HG03354 (cell line): ENCODE data around the gene FAM98C.
"Not testable (repeated sequence)": the region's sequence is repeated elsewhere in the genome, so short reads cannot be mapped to it uniquely, and the experiment has no call there.

Experiments used
- ATAC-seq: cut with Tn5 transposase; IDR thresholded peaks from one replicate; pipeline ENCODE4 v1.9.1; 2021; ENCODE audit warnings: mild to moderate bottlenecking; ENCODE audit not compliant: unreplicated experiment, poor library complexity, severe bottlenecking

Gene FAM98C

GRCh38 chr19:38421856-38422255 lies 19.0 kb downstream of the FAM98C start:
- no peak for ATAC-seq

- no peak for ATAC-seq
Observed at GRCh38 chr19:38422438-38422837, 19.5 kb downstream of the FAM98C start.

DNA sequence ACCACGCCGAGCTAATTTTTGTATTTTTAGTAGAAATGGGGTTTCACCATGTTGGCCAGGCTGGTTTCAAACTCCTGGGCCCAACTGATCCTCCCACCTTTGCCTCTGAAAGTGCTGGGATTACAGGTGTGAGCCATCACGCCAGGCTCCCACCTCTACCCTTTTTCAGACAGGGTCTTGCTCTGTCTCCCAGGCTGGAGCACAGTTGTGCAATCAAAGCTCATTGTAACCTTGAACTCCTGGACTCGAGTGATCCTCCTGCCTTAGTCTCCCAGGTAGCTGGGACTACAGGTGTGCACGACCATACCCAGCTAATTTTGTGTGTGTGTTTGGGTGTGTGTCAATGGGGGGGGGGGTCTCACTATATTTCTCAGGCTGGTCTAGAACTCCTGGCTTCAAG lies 21.4 kb downstream of the FAM98C start:
- no peak for ATAC-seq

DNA sequence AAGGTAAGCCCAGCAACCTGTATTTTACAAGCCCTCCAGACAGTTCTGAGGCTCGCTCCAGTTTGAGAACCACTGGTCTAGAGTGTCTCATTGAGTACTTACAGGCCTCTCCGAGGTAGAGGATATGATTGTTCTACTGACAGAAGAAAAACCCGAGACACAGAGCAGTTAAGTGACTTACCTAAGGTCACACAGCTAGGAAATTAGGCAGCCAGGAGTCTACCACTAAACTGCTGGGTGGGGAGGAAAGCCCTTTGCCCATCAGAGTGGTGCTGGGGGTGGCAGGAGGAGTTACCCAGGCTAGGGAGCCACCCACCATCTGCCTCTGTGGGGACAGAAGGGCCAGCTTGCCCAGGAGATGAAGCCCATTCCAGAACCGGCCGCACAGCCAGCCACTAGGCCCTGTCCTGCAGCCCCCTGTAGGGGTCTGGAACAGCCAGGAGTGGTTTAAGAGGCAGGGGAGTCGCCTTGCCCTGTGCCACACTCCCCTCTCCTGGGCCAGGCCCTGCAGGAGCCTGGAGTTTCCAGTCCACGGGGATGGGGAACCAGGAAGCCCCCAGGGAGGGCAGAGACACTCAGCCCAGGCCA lies 22.4 kb downstream of the FAM98C start:
- no peak for ATAC-seq

DNA sequence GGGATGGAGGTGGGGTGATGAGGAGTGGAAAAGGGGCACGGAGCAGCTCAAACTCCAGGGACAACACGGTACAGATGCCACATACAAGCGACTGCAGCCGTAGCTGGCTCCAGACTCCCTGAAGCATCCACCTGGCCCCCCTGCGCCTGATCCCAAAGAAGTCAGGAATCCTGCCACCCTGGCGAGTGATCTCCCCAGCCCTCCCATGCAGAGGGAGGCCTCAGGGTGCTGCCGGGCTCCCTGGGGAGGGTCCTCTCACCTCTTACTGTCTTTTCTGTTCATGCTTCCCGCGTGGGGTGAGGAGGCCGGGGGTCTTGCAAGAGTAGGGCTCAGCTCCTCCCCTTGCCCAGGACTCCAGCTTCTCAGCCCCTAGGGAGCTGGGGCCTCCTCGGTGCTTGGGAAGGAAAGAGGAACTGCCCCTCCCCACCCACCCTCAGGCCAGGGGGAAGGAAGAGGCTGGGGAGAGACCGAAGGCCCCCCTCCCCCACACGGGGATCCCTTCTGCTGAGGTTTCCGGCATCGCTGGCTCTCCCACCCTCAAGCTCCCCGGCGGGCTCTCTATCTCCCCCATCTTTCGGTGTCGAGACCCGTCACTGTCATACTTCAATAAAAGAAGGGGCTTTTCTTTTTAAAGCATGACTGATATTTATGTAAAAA lies 23.0 kb downstream of the FAM98C start, which contains the start of gene RASGRP4:
Gene RASGRP4 (minus strand): TSS at position 410 of the 657 bp plus-strand sequence. CDS start 128 bp downstream, at position 282.
- no peak for ATAC-seq

DNA sequence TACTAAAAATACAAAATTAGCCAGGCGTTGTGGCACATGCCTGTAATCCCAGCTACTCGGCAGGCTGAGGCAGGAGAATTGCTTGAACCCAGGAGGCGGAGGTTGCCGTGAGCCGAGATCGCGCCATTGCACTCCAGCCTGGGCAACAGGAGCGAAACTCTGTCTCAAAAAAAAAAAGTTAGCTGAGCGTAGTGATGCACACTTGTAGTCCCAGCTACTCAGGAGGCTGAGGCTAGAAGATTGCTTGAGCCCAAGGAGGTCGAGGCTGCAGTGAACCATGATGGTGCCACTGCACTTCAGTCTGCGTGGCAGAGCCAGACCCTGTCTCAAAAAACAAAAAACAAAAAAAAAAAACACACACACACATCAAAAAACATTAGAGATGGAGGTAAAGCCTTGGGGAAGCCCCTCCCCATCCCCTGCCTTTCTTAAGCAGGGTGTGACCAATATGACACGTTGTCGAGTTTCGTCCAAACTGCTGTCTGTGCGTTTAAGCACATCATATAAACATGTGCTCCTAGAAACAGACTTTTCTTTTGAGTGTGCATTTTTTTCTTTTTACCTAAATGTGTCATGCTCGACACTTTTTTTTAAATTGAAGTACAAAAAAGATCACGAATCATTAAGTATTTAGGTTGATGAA lies 24.3 kb downstream of the FAM98C start:
- ATAC-seq, result not testable (repeated sequence)

- ATAC-seq, result no peak
Observed at GRCh38 chr19:38429055-38429810, 26.3 kb downstream of the FAM98C start.

GRCh38 chr19:38429811-38430156 lies 26.9 kb downstream of the FAM98C start:
- ATAC-seq, result no peak

DNA sequence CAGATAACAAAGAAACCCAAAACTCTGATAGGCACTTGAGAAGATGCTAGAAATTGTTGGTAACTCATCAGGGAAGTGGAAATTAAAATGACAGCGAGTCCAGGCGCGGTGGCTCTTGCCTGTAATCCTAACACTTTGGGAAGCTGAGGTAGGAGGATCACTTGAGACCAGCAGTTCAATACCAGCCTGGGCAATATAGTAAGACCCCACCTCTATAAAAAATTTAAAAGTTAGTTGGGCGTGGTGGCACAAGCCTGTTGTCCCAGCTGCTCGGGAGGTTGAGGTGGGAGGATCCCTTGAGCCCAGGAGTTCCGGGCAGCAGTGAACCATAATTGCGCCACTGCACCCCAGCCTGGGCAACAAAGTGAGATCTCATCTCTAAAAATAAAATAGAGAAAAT lies 28.0 kb downstream of the FAM98C start:
- no peak for ATAC-seq

DNA sequence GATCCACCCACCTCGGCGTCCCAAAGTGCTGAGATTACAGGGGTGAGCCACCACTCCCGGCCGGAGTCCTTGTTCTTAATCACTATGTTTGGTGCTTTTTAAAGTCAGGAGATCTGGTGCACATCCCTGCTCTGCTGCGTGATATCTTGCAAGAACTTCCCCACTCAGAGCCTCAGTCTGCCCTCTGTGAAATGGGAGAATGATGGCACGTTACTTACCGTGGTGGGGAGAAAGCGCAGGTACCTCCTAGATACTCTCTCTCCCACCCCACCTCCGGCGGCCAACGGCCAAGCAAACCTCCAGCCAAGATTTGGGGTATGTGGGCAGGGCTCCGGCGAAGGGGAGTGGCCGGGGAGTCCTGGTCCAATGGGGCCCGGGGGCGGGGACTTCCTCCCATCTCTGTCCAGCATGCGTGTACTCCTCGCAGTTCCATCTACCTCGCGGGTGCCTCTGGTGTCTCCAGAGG lies 30.4 kb downstream of the FAM98C start, which contains the start of gene RYR1:
Gene RYR1 (plus strand): TSS at position 424 of the 466 bp plus-strand sequence. CDS start 139 bp downstream, outside the sequence.
- no peak for ATAC-seq

DNA sequence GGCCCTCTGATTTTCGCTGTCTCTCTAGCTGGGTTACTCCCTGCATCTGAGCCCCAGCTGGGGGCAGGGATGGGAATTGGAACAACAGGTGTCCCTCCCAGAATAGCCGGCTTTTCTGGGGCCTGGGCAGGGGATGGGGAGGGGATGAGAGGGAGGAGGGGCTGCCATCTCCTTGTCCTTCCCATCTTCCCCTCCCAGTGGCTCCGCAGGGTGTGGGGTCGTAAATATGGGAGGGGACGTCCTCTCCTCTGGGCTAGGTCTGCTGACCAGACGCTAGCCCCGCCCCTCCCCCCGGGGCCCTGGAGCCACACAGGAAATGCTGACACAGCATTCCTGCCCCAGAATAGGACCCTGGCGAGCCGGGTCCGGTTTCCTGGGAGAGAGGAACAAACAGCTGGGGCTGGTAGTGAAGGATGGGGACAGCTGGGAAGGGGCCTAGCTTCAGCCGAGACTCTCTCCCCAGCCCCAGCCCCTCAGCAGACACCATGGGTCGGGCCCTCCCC lies 31.7 kb downstream of the FAM98C start:
- ATAC-seq, result no peak

GRCh38 chr19:38437295-38437694 lies 34.4 kb downstream of the FAM98C start:
- ATAC-seq, result no peak

DNA sequence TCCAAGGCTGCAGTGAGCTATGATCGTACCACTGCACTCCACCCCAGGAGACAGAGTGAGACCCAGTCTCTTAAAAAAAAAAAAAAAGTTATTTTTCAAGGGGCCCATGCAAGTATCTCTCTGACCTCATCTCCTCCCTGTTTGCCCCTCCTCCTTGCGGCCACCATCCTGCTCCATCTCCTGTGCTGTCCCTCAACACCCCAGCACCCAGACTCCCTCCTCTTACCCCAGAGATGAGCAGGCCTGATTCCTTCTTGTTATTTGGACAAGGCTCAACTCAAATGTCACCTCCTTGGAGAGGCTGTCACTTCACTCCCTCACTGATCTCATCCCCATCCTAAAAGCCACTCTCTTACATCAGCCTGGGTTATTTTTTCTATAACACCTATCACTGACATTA lies 35.0 kb downstream of the FAM98C start:
- no peak for ATAC-seq

DNA sequence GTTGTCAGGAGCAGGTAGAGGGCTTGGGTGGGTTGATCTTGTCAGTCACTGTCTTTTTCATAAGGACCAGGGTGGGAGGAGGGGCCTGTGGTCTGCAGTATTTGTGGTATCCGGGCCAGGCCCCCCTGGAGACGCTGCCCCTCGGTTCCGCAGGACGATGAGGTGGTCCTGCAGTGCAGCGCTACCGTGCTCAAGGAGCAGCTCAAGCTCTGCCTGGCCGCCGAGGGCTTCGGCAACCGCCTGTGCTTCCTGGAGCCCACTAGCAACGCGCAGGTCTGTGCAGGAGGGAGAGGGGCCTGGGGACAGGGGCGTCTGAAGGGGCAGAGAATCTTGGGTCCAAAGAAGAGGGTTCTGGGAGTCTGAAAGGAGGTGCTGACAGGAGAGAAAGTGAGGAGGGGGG lies 37.7 kb downstream of the FAM98C start:
- no peak for ATAC-seq

DNA sequence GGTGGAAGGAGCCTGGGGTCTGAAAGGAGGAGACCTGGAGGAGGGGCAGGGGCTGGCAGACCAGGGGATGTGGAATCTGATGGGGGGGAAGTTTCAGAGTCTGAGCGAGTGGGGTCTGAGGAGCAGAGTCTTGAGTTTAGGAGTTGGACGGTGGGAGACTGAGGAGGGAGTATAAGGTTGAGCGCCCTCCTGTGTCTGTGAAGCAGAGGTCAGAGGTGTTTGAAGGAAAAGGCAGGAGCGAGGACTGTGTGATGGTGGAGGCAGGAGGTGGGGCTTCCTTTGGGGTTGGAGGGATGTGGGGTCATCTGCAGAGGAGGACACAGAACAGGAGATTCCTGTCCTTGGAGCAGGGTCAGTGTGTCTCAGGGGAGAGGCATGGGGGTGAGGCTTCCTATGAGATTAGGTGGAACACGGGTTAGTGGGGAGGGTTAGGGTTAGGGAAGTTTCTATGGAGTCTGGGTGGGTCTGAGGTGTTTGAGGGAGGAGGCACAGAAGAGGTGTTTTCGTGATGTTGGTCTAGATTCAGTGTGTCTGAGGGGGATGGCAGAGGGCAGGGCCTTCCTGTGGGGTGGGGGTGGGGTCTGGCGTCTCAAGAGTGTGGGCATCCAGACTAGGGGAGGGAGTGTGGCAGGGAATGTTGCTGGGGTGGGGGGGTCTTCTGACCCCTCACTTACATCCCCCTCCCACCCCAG lies 38.9 kb downstream of the FAM98C start:
- ATAC-seq, result no peak

DNA sequence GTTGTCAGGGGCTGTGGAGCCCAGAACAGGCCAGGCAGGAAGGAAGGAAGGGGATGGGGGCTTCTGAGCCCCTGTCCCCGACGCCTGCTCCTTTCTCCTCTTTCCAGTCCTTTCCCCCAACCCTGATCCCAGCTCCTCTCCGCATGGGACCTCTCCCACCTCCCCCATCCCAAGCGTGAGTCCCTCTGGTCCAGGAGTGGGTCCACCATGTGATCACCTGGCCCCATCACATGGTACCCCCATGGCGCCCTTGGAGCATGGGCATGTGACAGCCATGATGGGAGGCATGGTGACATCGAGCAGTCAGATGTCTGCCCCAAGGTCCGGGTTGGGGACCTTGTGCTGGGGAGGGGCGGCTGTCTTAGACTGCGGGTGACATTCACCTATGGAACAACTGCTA lies 39.8 kb downstream of the FAM98C start:
- no peak for ATAC-seq

- ATAC-seq, result no peak
Observed at GRCh38 chr19:38443458-38443999, 40.6 kb downstream of the FAM98C start.

- no peak for ATAC-seq
Observed at GRCh38 chr19:38444026-38444425, 41.1 kb downstream of the FAM98C start.

DNA sequence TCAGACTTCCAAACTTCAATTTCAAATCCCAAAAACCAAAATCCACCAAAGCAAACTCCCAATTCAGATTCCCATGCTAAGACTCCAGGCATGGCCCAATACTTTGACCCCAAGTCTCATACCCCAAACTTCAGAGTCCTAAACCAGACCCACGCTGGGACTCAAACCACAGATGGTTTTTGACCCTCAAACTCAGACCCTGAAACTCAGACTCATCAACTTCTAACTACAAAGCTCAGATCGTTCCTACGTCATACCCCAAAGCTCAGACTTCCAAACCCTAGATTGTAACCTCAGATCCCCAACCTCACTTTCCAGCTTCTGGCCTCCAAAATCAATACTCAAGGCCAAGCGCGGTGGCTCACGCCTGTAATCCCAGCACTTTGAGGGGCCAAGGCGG lies 42.5 kb downstream of the FAM98C start:
- ATAC-seq, result no peak
